GM12878 (cell line): ENCODE measurements around the gene UGT1A8. TPM values are rescaled to one million over a fixed set of nuclear protein-coding genes. Genes with fewer than 3 reads are reported as not detected.

Experiments
- ATAC-seq: fragments of 200-7000 bp; cut with Tn5 transposase; 3 replicates; pipeline ENCODE4 v1.9.1; 2020; ENCODE audit warnings: mild to moderate bottlenecking, moderate library complexity
- BruUV-seq: library from RNA; stranded (reverse); fragments of 400-500 nt; replicated peaks from 2 replicates; lab custom pipeline; 2021; lab: Mats Ljungman, UMichigan
- CTCF ChIA-PET: fragments of 300-600 bp; sonication (Branson Sonifier 250); formaldehyde crosslinking; extraction: SDS; loops from one replicate; lab custom pipeline; 2021; ENCODE audit warnings: inconsistent platforms; lab: Yijun Ruan, JAX
- POLR2A ChIA-PET: fragments of 350-600 bp; formaldehyde crosslinking; extraction: SDS; loops from one replicate; lab custom pipeline; 2021; ENCODE audit warnings: inconsistent platforms; lab: Charles Lee
- RAD21 ChIA-PET: fragments of 300-600 bp; sonication (Branson Sonifier 250); formaldehyde crosslinking; loops from one replicate; lab custom pipeline; 2023; ENCODE audit warnings: antibody characterized with exemption; ENCODE audit not compliant: unreplicated experiment; lab: Charles Lee
- SMC1A ChIA-PET: fragments of 300-600 bp; sonication (Branson Sonifier 250); formaldehyde crosslinking; loops from one replicate; lab custom pipeline; 2023; ENCODE audit not compliant: unreplicated experiment, uncharacterized antibody; lab: Charles Lee
- DNase-seq: peaks from one replicate; pipeline ENCODE4 v3.0.0-alpha.2; 2011; ENCODE audit warnings: low read depth, low spot score
- FAIRE-seq: peaks from 3 replicates; lab custom pipeline; 2011; peaks lifted over from hg19 to GRCh38; lab: Jason Lieb, UNC
- H2AFZ ChIP-seq: 2 replicates; pipeline ENCODE4 v1.6.0; 2011; ENCODE audit warnings: low read depth, low read length, control low read depth; ENCODE audit not compliant: control insufficient read depth
- H3K27ac ChIP-seq: 2 replicates; pipeline ENCODE4 v1.5.1; 2011; ENCODE audit warnings: control low read depth; ENCODE audit not compliant: control insufficient read depth, insufficient read depth
- H3K27me3 ChIP-seq, 2 experiments: replicated peaks in 1 of 2; 2 replicates each; pipeline versions ENCODE4 v1.6.0 to v1.6.1; 2011; ENCODE audit warnings: low read length in 1 of 2; ENCODE audit not compliant: control insufficient read depth in 2 of 2, insufficient read depth in 2 of 2
- H3K36me3 ChIP-seq, 2 experiments: 2 replicates each; pipeline ENCODE4 v1.5.1; 2011; ENCODE audit warnings: low read length in 1 of 2; ENCODE audit not compliant: control insufficient read depth in 2 of 2, insufficient read depth in 2 of 2
- H3K4me1 ChIP-seq: 2 replicates; pipeline ENCODE4 v1.6.1; 2011; ENCODE audit warnings: mild to moderate bottlenecking, low read length, moderate library complexity, mixed read lengths; ENCODE audit not compliant: control insufficient read depth, insufficient read depth
- H3K4me2 ChIP-seq: 2 replicates; pipeline ENCODE4 v1.6.0; 2011; ENCODE audit warnings: control low read depth; ENCODE audit not compliant: control insufficient read depth, insufficient read depth
- H3K4me3 ChIP-seq: fragments of 200-600 bp; sonication (generic); 2 replicates; pipeline ENCODE4 v1.5.1; 2016
- H3K79me2 ChIP-seq: 2 replicates; pipeline ENCODE4 v1.6.0; 2011; ENCODE audit warnings: low read length; ENCODE audit not compliant: control insufficient read depth, insufficient read depth
- H3K9ac ChIP-seq: 2 replicates; pipeline ENCODE4 v1.8.0; 2011; ENCODE audit warnings: low read length, control low read depth, mixed read lengths; ENCODE audit not compliant: control insufficient read depth, insufficient read depth
- H3K9me3 ChIP-seq: replicated peaks from 3 replicates; pipeline ENCODE4 v1.5.1; 2011; ENCODE audit warnings: mild to moderate bottlenecking, low read length; ENCODE audit not compliant: control insufficient read depth, insufficient read depth
- H4K20me1 ChIP-seq: 2 replicates; pipeline ENCODE4 v1.6.0; 2011; ENCODE audit not compliant: control insufficient read depth, insufficient read depth
- BCL11A ChIP-seq: IDR thresholded peaks from 2 replicates; pipeline ENCODE4 v1.6.1; 2011; ENCODE audit warnings: low read depth, low read length
- ETV6 ChIP-seq, 2 experiments: fragments of 450-650 bp in 1 of 2; IDR thresholded peaks in 1 of 2; conservative IDR thresholded peaks in 1 of 2; 2 replicates each; pipeline ENCODE4 v1.6.1; 2014; ENCODE audit warnings: antibody characterized with exemption in 1 of 2, borderline replicate concordance in 1 of 2, low read depth in 1 of 2, mild to moderate bottlenecking in 1 of 2, moderate library complexity in 1 of 2
- LARP7 ChIP-seq: fragments of 450-650 bp; IDR thresholded peaks from 2 replicates; pipeline ENCODE4 v1.6.1; 2017; ENCODE audit warnings: mild to moderate bottlenecking
- NR2C2 ChIP-seq: IDR thresholded peaks from 2 replicates; pipeline ENCODE4 v1.6.1; 2011; ENCODE audit warnings: borderline replicate concordance, low read depth; ENCODE audit not compliant: control insufficient read depth, insufficient read length
- PAX5 ChIP-seq: IDR thresholded peaks from 2 replicates; pipeline ENCODE4 v1.6.1; 2011; ENCODE audit warnings: low read depth, low read length, borderline replicate concordance
- PAX8 ChIP-seq: fragments of 450-650 bp; IDR thresholded peaks from 2 replicates; pipeline ENCODE4 v1.6.1; 2017; ENCODE audit warnings: mild to moderate bottlenecking, moderate library complexity
- PML ChIP-seq: IDR thresholded peaks from 2 replicates; pipeline ENCODE4 v1.6.1; 2012; ENCODE audit warnings: low read length, inconsistent platforms
- POLR2AphosphoS2 ChIP-seq: IDR thresholded peaks from 2 replicates; pipeline ENCODE4 v1.6.1; 2011; ENCODE audit warnings: low read depth, mild to moderate bottlenecking, low read length, improper control_type of control experiment, moderate library complexity
- RUNX3 ChIP-seq: IDR thresholded peaks from 2 replicates; pipeline ENCODE4 v1.6.1; 2012; ENCODE audit warnings: low read length, inconsistent platforms
- ZSCAN29 ChIP-seq: fragments of 450-650 bp; IDR thresholded peaks from 2 replicates; pipeline ENCODE4 v1.6.1; 2017; ENCODE audit warnings: mild to moderate bottlenecking, moderate library complexity
- WGBS: methylation state at CpG from one replicate; pipeline ENCODE4 v1.1.6; 2016; ENCODE audit warnings: low lambda C conversion rate; ENCODE audit not compliant: insufficient replicate concordance, insufficient coverage; ENCODE audit errors: missing lambda C conversion rate; 5-methylcytosine and 5-hydroxymethylcytosine counted together
- in situ Hi-C: fragments of 300-500 bp; cut with MboI; formaldehyde crosslinking; loops from 9 replicates; pipeline ENCODE4 v1.14.3; 2018; ENCODE audit warnings: mixed read lengths
- intact Hi-C: fragments of 100-400 bp; cut with micrococcal nuclease; formaldehyde crosslinking; loops from one replicate; pipeline ENCODE4 v1.14.2; 2022; ENCODE audit not compliant: unreplicated experiment
- polyA plus RNA-seq, 11 experiments: library from polyadenylated mRNA; depleted of rRNA in 4 of 11; unstranded in 6 of 11; stranded (reverse) in 5 of 11; fragments of >200 nt; fragmentation: Nextera tagmentation in 4 of 11; fragmentation: Illumina TruSeq in 1 of 11; extraction: Ambion mirVana in 4 of 11; extraction: Trizol in 1 of 11; gene quantifications; 1 replicate in 1 of 11; 2 replicates in 10 of 11; pipeline versions ENCODE4 v1.2.1 to v1.2.3, GENCODE V29; 2011 to 2016; ENCODE audit warnings: inconsistent platforms in 2 of 11, missing spikeins in 2 of 11, low read depth in 1 of 11
- total RNA-seq, 4 experiments: library from RNA; depleted of rRNA in 3 of 4; stranded (reverse); fragments of >200 nt in 3 of 4; fragmentation: Illumina TruSeq in 1 of 4; extraction: Trizol in 1 of 4; gene quantifications; 2 replicates each; pipeline versions ENCODE4 v1.2.1 to v1.2.3, GENCODE V29; 2013 to 2021
- TF ChIP-seq, protein P1 (sequence below): IDR thresholded peaks from 2 replicates; pipeline ENCODE4 v1.6.1; 2012; ENCODE audit warnings: improper control_type of control experiment, low read depth, low read length; ENCODE audit not compliant: insufficient replicate concordance
- TF ChIP-seq, protein P2 (sequence below): fragments of 450-650 bp; IDR thresholded peaks from 2 replicates; pipeline ENCODE4 v1.6.1; 2018; ENCODE audit warnings: mild to moderate bottlenecking, low read depth, moderate library complexity; ENCODE audit not compliant: partially characterized antibody

UGT1A8 gene
- total and polyA plus RNA-seq, 10 of the 15 experiments (the other 5 are each of a cell fraction or from before 2014, with no cell fraction given), result not detected

DNA sequence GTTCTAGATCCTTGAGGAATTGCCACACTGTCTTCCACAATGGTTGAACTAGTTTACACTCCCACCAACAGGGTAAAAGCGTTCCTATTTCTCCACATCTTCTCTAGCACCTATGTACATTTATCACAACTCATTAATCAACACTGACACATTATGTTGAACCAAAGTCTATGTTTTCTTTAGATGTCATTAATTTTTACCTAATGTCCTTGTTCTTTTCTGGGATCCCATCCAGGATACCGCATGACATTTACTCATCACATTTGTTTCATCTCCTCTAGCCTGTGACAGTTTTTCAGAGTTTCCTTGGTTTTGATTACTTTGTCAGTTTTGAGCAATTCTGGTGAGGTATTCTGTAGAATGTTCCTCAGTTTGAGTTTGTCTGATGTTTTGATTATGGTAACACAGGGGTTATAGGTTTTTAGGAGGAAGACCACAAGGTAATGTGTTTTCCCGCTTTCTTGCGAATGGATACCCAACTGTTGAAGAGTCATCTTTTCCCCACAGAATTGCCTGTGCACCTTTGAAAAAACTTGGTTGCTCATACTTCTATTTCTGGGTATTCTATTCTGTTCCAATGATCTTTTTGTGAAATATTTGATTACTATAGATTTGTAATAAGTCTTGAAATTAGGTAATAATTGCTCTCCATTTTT is 51.3 kb downstream of the UGT1A8 start:
- H3K4me2 ChIP-seq, result no peak overlapping the region
- in situ Hi-C loops, result no loop called here
- no peaks in the 10 kb centered on the region; a peak in 1 of 4 replicates for H3K27me3 ChIP-seq
- H3K9ac ChIP-seq, result no peak overlapping the region
- BruUV-seq, result no TSS peak
- H2AFZ ChIP-seq, result no peak overlapping the region
- ChIA-PET CTCF (no interaction called here), POLR2A (no interaction called here), SMC1A (no interaction called here), RAD21 (no interaction called here)
- FAIRE-seq (no peak), ATAC-seq (no peak), DNase-seq (no peak)
- H3K9me3 ChIP-seq, result no peaks in the 10 kb centered on the region
- H4K20me1 ChIP-seq, result no peaks in the 10 kb centered on the region
- no peaks in the 10 kb centered on the region for H3K36me3 ChIP-seq
- intact Hi-C loops, result no loop called here
- no peaks in the 10 kb centered on the region for H3K4me1 ChIP-seq
- no peak overlapping the region for H3K27ac ChIP-seq
- H3K79me2 ChIP-seq, result no peaks in the 10 kb centered on the region
- H3K4me3 ChIP-seq, result no peak overlapping the region
- 83% methylated on average over 4 of the region's 4 CpGs for WGBS
- no peak for TF ChIP-seq BCL11A
- TF ChIP-seq, protein P1, sequence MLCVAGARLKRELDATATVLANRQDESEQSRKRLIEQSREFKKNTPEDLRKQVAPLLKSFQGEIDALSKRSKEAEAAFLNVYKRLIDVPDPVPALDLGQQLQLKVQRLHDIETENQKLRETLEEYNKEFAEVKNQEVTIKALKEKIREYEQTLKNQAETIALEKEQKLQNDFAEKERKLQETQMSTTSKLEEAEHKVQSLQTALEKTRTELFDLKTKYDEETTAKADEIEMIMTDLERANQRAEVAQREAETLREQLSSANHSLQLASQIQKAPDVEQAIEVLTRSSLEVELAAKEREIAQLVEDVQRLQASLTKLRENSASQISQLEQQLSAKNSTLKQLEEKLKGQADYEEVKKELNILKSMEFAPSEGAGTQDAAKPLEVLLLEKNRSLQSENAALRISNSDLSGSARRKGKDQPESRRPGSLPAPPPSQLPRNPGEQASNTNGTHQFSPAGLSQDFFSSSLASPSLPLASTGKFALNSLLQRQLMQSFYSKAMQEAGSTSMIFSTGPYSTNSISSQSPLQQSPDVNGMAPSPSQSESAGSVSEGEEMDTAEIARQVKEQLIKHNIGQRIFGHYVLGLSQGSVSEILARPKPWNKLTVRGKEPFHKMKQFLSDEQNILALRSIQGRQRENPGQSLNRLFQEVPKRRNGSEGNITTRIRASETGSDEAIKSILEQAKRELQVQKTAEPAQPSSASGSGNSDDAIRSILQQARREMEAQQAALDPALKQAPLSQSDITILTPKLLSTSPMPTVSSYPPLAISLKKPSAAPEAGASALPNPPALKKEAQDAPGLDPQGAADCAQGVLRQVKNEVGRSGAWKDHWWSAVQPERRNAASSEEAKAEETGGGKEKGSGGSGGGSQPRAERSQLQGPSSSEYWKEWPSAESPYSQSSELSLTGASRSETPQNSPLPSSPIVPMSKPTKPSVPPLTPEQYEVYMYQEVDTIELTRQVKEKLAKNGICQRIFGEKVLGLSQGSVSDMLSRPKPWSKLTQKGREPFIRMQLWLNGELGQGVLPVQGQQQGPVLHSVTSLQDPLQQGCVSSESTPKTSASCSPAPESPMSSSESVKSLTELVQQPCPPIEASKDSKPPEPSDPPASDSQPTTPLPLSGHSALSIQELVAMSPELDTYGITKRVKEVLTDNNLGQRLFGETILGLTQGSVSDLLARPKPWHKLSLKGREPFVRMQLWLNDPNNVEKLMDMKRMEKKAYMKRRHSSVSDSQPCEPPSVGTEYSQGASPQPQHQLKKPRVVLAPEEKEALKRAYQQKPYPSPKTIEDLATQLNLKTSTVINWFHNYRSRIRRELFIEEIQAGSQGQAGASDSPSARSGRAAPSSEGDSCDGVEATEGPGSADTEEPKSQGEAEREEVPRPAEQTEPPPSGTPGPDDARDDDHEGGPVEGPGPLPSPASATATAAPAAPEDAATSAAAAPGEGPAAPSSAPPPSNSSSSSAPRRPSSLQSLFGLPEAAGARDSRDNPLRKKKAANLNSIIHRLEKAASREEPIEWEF, result no peak
- no peak for TF ChIP-seq PAX5
- no peak for TF ChIP-seq NR2C2
- TF ChIP-seq POLR2AphosphoS2, result no peak
- no peak for TF ChIP-seq PML
- no peak for TF ChIP-seq RUNX3
- no peak for TF ChIP-seq ZSCAN29
- no peak for TF ChIP-seq LARP7
- TF ChIP-seq, protein P2, sequence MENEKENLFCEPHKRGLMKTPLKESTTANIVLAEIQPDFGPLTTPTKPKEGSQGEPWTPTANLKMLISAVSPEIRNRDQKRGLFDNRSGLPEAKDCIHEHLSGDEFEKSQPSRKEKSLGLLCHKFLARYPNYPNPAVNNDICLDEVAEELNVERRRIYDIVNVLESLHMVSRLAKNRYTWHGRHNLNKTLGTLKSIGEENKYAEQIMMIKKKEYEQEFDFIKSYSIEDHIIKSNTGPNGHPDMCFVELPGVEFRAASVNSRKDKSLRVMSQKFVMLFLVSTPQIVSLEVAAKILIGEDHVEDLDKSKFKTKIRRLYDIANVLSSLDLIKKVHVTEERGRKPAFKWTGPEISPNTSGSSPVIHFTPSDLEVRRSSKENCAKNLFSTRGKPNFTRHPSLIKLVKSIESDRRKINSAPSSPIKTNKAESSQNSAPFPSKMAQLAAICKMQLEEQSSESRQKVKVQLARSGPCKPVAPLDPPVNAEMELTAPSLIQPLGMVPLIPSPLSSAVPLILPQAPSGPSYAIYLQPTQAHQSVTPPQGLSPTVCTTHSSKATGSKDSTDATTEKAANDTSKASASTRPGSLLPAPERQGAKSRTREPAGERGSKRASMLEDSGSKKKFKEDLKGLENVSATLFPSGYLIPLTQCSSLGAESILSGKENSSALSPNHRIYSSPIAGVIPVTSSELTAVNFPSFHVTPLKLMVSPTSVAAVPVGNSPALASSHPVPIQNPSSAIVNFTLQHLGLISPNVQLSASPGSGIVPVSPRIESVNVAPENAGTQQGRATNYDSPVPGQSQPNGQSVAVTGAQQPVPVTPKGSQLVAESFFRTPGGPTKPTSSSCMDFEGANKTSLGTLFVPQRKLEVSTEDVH, result no peak
- no peak for TF ChIP-seq PAX8
- TF ChIP-seq ETV6 (conservative IDR thresholded peaks at IDR 0.05 in 1 of 2, IDR thresholded peaks at IDR 0.05 in 1 of 2; ENCODE audit: borderline replicate concordance in 1 of 2, low read depth in 1 of 2), result no peak
